AG04450 (cell line): ENCODE results near the gene FSHB. TPM values are rescaled to one million over a fixed set of nuclear protein-coding genes. Genes with fewer than 3 reads are reported as not detected.

Experiments
- CTCF ChIA-PET: fragments of 300-600, 350-600 bp; formaldehyde crosslinking; extraction: SDS; loops from one replicate; lab custom pipeline; 2022; ENCODE audit warnings: antibody characterized with exemption, inconsistent platforms; lab: Charles Lee
- POLR2A ChIA-PET: fragments of 350-600 bp; formaldehyde crosslinking; extraction: SDS; loops from one replicate; lab custom pipeline; 2021; ENCODE audit warnings: antibody characterized with exemption, inconsistent platforms; lab: Yijun Ruan, JAX
- DNase-seq: peaks from one replicate; pipeline ENCODE4 v3.0.0-alpha.2; 2011; ENCODE audit warnings: low read depth, low spot score
- H3K27ac ChIP-seq: one replicate; pipeline ENCODE4 v1.5.1; 2012; ENCODE audit warnings: low read depth, low read length, control low read depth
- H3K27me3 ChIP-seq: one replicate; pipeline ENCODE4 v1.6.0; 2012; ENCODE audit warnings: low read length; ENCODE audit not compliant: control insufficient read depth, insufficient read depth
- H3K4me3 ChIP-seq: 2 replicates; pipeline ENCODE4 v1.5.1; 2011; ENCODE audit warnings: mild to moderate bottlenecking, low read depth, low read length, control low read depth
- H3K9me3 ChIP-seq: 2 replicates; pipeline ENCODE4 v1.5.1; 2012; ENCODE audit warnings: low read length; ENCODE audit not compliant: control insufficient read depth, insufficient read depth
- polyA plus RNA-seq: library from polyadenylated mRNA; depleted of rRNA; stranded (reverse); fragments of >200 nt; gene quantifications from 2 replicates; pipeline ENCODE4 v1.2.3, GENCODE V29; 2011; rRNA removed
- TF ChIP-seq, protein P1 (sequence below): IDR thresholded peaks from 2 replicates; pipeline ENCODE4 v1.5.1; 2011; ENCODE audit warnings: low read depth, low read length, control low read depth, inconsistent platforms

Gene FSHB
- polyA plus RNA-seq, 1 experiment = not detected

GRCh38 chr11:30281476-30282288 lies 50.9 kb downstream of the FSHB start:
- no peak overlapping the region for H3K4me3 ChIP-seq
- ChIA-PET CTCF (no interaction called here), POLR2A (no interaction called here)
- no peak overlapping the region for H3K27ac ChIP-seq
- no peaks in the 10 kb centered on the region for H3K27me3 ChIP-seq
- no peak for DNase-seq
- H3K9me3 ChIP-seq = no peaks in the 10 kb centered on the region
- TF ChIP-seq, protein P1, sequence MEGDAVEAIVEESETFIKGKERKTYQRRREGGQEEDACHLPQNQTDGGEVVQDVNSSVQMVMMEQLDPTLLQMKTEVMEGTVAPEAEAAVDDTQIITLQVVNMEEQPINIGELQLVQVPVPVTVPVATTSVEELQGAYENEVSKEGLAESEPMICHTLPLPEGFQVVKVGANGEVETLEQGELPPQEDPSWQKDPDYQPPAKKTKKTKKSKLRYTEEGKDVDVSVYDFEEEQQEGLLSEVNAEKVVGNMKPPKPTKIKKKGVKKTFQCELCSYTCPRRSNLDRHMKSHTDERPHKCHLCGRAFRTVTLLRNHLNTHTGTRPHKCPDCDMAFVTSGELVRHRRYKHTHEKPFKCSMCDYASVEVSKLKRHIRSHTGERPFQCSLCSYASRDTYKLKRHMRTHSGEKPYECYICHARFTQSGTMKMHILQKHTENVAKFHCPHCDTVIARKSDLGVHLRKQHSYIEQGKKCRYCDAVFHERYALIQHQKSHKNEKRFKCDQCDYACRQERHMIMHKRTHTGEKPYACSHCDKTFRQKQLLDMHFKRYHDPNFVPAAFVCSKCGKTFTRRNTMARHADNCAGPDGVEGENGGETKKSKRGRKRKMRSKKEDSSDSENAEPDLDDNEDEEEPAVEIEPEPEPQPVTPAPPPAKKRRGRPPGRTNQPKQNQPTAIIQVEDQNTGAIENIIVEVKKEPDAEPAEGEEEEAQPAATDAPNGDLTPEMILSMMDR = no peak

DNA sequence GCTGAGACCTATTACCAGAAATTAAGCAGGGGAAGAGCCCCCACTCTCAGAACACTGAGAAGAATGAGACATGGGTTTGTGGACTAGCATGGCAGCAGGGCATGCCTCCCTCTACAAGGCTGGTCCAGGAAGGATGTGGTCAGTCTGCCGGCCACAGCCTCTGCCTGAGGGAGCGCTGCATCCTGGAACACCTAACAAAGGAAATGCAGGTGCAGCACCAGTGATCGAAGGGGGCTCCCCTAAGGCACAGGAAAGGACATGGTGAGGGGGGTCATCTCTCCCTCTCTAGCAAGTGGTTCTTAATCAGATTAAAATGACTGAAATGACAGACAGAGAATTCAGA lies 51.4 kb downstream of the FSHB start:
- no peaks in the 10 kb centered on the region for H3K9me3 ChIP-seq
- H3K4me3 ChIP-seq = no peak overlapping the region
- TF ChIP-seq, protein P1 = no peak
- POLR2A ChIA-PET = no interaction called here
- H3K27me3 ChIP-seq = no peaks in the 10 kb centered on the region
- H3K27ac ChIP-seq = no peak overlapping the region
- CTCF ChIA-PET = no interaction called here
- DNase-seq = no peak

Other genes with a start within 250 kb of the FSHB start
- not detected in 2 replicates for gene KCNA4, start 214.0 kb upstream of the FSHB start, polyA plus RNA-seq
- 30.9 and 47.2 TPM in 2 replicates for gene ARL14EP, start 92.1 kb downstream of the FSHB start, polyA plus RNA-seq